Testis (tissue), 3 donors: ENCODE results near the gene TFB1M. TPM values are rescaled to one million over a fixed set of nuclear protein-coding genes. Genes with fewer than 3 reads are reported as not detected.

Experiments used
- DNase-seq: peaks from one replicate; pipeline ENCODE4 v3.0.0-alpha.2; 2019
- H3K27ac ChIP-seq, 2 donors: fragments of 200-600 bp; sonication (generic); one replicate each; pipeline ENCODE4 v1.5.1; 2019
- H3K27me3 ChIP-seq: fragments of 200-600 bp; sonication (generic); one replicate; pipeline ENCODE4 v1.5.1; 2019
- H3K36me3 ChIP-seq: fragments of 200-600 bp; sonication (generic); one replicate; pipeline ENCODE4 v1.5.1; 2017; ENCODE audit warnings: low read depth; ENCODE audit errors: missing control alignments
- H3K4me1 ChIP-seq: fragments of 200-600 bp; sonication (generic); one replicate; pipeline ENCODE4 v1.5.1; 2019
- H3K4me3 ChIP-seq, 2 donors: fragments of 200-600 bp; sonication (generic); one replicate each; pipeline ENCODE4 v1.5.1; 2017 to 2019
- H3K9me3 ChIP-seq: fragments of 200-600 bp; sonication (generic); one replicate; pipeline ENCODE4 v1.5.1; 2017
- POLR2A ChIP-seq: fragments of 450-650 bp; IDR thresholded peaks from one replicate; pipeline ENCODE4 v1.6.1; 2017; ENCODE audit warnings: antibody characterized with exemption, mild to moderate bottlenecking, moderate library complexity
- WGBS, 2 donors: methylation state at CpG; one replicate each; pipeline ENCODE4 v1.1.5; 2018; 5-methylcytosine and 5-hydroxymethylcytosine counted together
- intact Hi-C: fragments of 100-400 bp; cut with DNase I; formaldehyde crosslinking; loops from one replicate; pipeline ENCODE4 v1.15.1; 2023; ENCODE audit warnings: low total_unique reads
- polyA plus RNA-seq: library from polyadenylated mRNA; stranded (reverse); fragments of 350-450 nt; fragmentation: Illumina TruSeq; extraction: RNeasy Lipid Tissue Mini Kit (QIAGEN cat#74804); gene quantifications from one replicate; pipeline ENCODE4 v1.2.3, GENCODE V29; 2014; ENCODE audit warnings: low read depth, low replicate concordance; ENCODE audit not compliant: insufficient read depth
- total RNA-seq, 2 donors: library from RNA; depleted of rRNA; stranded (reverse); fragments of >200 nt; gene quantifications; one replicate each; pipeline ENCODE4 v1.2.3, GENCODE V29; 2016
- TF ChIP-seq, protein P1 (sequence below), 3 experiments: fragments of 450-650 bp in 2 of 3; fragments of 200-600 bp in 1 of 3; sonication (generic) in 1 of 3; IDR thresholded peaks; one replicate each; pipeline ENCODE4 v1.5.1; 2016 to 2019; ENCODE audit warnings: antibody characterized with exemption in 3 of 3, mild to moderate bottlenecking in 2 of 3, moderate library complexity in 1 of 3

The TFB1M gene
- total and polyA plus RNA-seq, 3 donors from 2014 or later, result 32.2 to 47.1 (median 36.1) TPM

- DNase-seq, result no peak
- Histone ChIP-seq H3K27me3 (no peaks in the 10 kb centered on the region), H3K36me3 (no peaks in the 10 kb centered on the region), H3K4me3 (no peak overlapping the region), H3K4me1 (no peaks in the 10 kb centered on the region), H3K27ac (no peak overlapping the region), H3K9me3 (no peaks in the 10 kb centered on the region)
- 86 to 95% methylated on average over 8 of the region's 8 CpGs for WGBS, 2 donors
- no peak for TF ChIP-seq POLR2A
- TF ChIP-seq, protein P1, sequence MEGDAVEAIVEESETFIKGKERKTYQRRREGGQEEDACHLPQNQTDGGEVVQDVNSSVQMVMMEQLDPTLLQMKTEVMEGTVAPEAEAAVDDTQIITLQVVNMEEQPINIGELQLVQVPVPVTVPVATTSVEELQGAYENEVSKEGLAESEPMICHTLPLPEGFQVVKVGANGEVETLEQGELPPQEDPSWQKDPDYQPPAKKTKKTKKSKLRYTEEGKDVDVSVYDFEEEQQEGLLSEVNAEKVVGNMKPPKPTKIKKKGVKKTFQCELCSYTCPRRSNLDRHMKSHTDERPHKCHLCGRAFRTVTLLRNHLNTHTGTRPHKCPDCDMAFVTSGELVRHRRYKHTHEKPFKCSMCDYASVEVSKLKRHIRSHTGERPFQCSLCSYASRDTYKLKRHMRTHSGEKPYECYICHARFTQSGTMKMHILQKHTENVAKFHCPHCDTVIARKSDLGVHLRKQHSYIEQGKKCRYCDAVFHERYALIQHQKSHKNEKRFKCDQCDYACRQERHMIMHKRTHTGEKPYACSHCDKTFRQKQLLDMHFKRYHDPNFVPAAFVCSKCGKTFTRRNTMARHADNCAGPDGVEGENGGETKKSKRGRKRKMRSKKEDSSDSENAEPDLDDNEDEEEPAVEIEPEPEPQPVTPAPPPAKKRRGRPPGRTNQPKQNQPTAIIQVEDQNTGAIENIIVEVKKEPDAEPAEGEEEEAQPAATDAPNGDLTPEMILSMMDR (IDR thresholded peaks at IDR 0.05), result no peak
- intact Hi-C loops, result no loop called here
Measured at GRCh38 chr6:155329460-155330132, 15.3 kb upstream of the TFB1M start.

DNA sequence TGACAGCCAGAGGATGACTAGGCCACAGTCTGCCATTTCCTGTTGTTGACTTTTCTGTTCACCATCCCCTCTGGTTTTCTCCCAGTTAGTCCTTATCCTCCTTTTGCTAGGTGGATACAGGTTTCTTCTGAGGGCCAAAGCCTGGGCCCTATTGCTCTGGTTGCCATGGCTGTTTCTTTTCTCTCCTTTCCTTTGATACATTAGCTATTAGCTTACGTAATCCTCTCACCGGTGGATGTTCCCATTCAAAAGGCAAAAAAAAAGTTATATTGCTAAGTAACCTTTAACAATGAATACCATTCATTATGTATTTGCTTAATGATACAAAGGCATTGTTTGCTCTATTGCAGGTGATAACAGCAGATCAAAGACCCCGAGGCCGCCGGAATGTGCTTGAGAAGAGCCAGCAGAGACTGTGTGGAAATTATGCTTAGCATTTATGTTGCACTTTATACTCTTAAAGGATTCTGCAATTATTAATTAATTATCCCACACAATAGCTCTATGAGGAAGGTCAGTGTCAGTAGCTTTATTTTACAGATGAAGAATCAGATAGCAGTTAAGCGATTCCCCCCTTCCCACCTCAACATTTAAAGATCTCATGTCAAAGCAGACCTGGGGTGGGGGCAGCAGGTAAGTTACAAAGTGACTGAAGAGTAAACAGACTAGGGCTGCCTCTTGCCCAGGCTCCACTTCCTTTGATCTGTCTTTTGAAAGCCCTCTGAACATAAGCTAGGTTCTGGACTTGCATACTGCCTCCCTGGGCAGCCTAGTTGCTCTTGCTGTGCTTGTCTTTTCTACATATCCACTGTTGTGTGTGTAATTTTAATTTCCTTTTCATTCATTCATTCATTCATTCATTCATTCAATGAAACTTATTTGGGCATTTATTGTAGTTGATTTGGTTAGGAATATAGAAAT is 14.5 kb upstream of the TFB1M start:
- no peak for DNase-seq
- Histone ChIP-seq H3K4me1 (no peaks in the 10 kb centered on the region), H3K27me3 (no peaks in the 10 kb centered on the region), H3K27ac (no peak overlapping the region), H3K36me3 (no peaks in the 10 kb centered on the region), H3K9me3 (no peaks in the 10 kb centered on the region), H3K4me3 (no peak overlapping the region)
- WGBS, 2 donors, result 67 to 75% methylated on average over 6 of the region's 6 CpGs
- intact Hi-C loops, result no loop called here
- TF ChIP-seq, protein P1 (IDR thresholded peaks at IDR 0.05), result no peak
- no peak for TF ChIP-seq POLR2A

- Histone ChIP-seq H3K27me3 (no peaks in the 10 kb centered on the region), H3K9me3 (no peaks in the 10 kb centered on the region), H3K27ac (no peak overlapping the region), H3K36me3 (no peaks in the 10 kb centered on the region), H3K4me1 (no peaks in the 10 kb centered on the region), H3K4me3 (no peak overlapping the region)
- 88 to 92% methylated on average over 6 of the region's 6 CpGs for WGBS, 2 donors
- no peak for DNase-seq
- no peak for TF ChIP-seq POLR2A
- TF ChIP-seq, protein P1 (IDR thresholded peaks at IDR 0.05), result no peak
- intact Hi-C loops, result no loop called here
Measured at GRCh38 chr6:155328074-155328538, 13.8 kb upstream of the TFB1M start.

GRCh38 chr6:155327326-155328073 is 13.2 kb upstream of the TFB1M start:
- H3K27me3 ChIP-seq, result no peaks in the 10 kb centered on the region
- peak; percentile 67 for DNase-seq
- no peak overlapping the region for H3K4me3 ChIP-seq
- H3K36me3 ChIP-seq, result no peaks in the 10 kb centered on the region
- no peaks in the 10 kb centered on the region for H3K4me1 ChIP-seq
- intact Hi-C loops, result no loop called here
- TF ChIP-seq, protein P1 (IDR thresholded peaks at IDR 0.05), result peak; percentile 89 to 95 (median 89)
- no peak for TF ChIP-seq POLR2A
- H3K27ac ChIP-seq, result no peak overlapping the region
- 19 to 23% methylated on average over 1 of the region's 1 CpG for WGBS, 2 donors
- no peaks in the 10 kb centered on the region for H3K9me3 ChIP-seq
